ENCODE data around the gene SEPTIN14. TPM values are rescaled to one million over a fixed set of nuclear protein-coding genes. Genes with fewer than 3 reads are reported as not detected.

Gene SEPTIN14
- total and polyA plus RNA-seq, 2 of the 4 experiments (the other 2 are of a cell fraction): not detected

GRCh38 chr7:55787796-55788195, 74.8 kb downstream of the SEPTIN14 start:
- no peak for ATAC-seq (ENCODE audit: low read depth)
- Histone ChIP-seq H3K4me3 (ENCODE audit: insufficient read depth, low read depth, low read length) (no peak overlapping the region), H4K5ac (ENCODE audit: low read depth, low read length) (no peak overlapping the region), H2AK9ac (replicated peaks; ENCODE audit: low read depth, low read length, poor library complexity) (no peak overlapping the region), H2AK5ac (ENCODE audit: low read depth, low read length) (no peak overlapping the region), H4K8ac (ENCODE audit: low read depth in 2 of 2, low read length in 2 of 2) (no peak overlapping the region), H3K4me2 (ENCODE audit: low read depth, low read length) (no peak overlapping the region), H3K27me3 (ENCODE audit: control insufficient read depth, insufficient read depth, low read length) (no peaks in the 10 kb centered on the region), H2BK20ac (ENCODE audit: low read depth, low read length) (no peak overlapping the region), H3K4ac (ENCODE audit: low read depth, low read length) (no peak overlapping the region), H3K36me3 (ENCODE audit: control insufficient read depth, insufficient read depth, low read length) (no peaks in the 10 kb centered on the region), H2BK120ac (ENCODE audit: low read depth, low read length) (no peak overlapping the region), H3K9me1 (ENCODE audit: insufficient read depth, low read length) (no peaks in the 10 kb centered on the region), H4K20me1 (ENCODE audit: insufficient read depth, low read length) (no peaks in the 10 kb centered on the region), H3K27ac (ENCODE audit: insufficient read depth, low read length) (no peak overlapping the region), H2BK5ac (ENCODE audit: low read depth, low read length, poor library complexity, severe bottlenecking) (no peak overlapping the region), H3K56ac (ENCODE audit: extremely low read depth, insufficient read depth, low read length) (no peak overlapping the region), H3K23ac (ENCODE audit: low read depth, low read length) (no peak overlapping the region), H4K91ac (ENCODE audit: insufficient read depth, low read depth, low read length) (no peak overlapping the region), H3K9ac (ENCODE audit: low read depth, low read length) (no peak overlapping the region), H3K79me1 (ENCODE audit: low read depth in 1 of 2, low read length in 2 of 2) (no peaks in the 10 kb centered on the region), H3K9me3 (ENCODE audit: control insufficient read depth, insufficient read depth, low read length) (peaks cover 2% of the 10 kb centered on the region; the same call in 1 of the 2 replicates), H3K4me1 (ENCODE audit: control insufficient read depth, insufficient read depth, low read length) (no peaks in the 10 kb centered on the region), H2BK15ac (ENCODE audit: low read depth, low read length) (no peak overlapping the region), H2AFZ (replicated peaks; ENCODE audit: low read length, poor library complexity) (no peak overlapping the region), H3K18ac (ENCODE audit: low read depth, low read length) (no peak overlapping the region), H3K14ac (replicated peaks; ENCODE audit: low read depth, low read length) (no peak overlapping the region)
- no peak for DNase-seq
- TF ChIP-seq RAD21 (IDR thresholded peaks at IDR 0.05; ENCODE audit: low read length) (no peak), NFE2L2 (IDR thresholded peaks at IDR 0.05; ENCODE audit: low read depth, low read length) (no peak), FOS (IDR thresholded peaks at IDR 0.05; ENCODE audit: low read depth, low read length) (no peak), CTCF (conservative IDR thresholded peaks at IDR 0.05; ENCODE audit: low read depth, low read length) (no peak), MAZ (IDR thresholded peaks at IDR 0.05; ENCODE audit: borderline replicate concordance, low read depth, low read length) (no peak), MXI1 (IDR thresholded peaks at IDR 0.05; ENCODE audit: borderline replicate concordance, low read depth, low read length) (no peak), POLR2A (IDR thresholded peaks at IDR 0.05; ENCODE audit: low read depth, low read length) (no peak), MAFK (IDR thresholded peaks at IDR 0.05; ENCODE audit: low read depth, low read length) (no peak), BHLHE40 (IDR thresholded peaks at IDR 0.05; ENCODE audit: low read depth, low read length) (no peak), RCOR1 (IDR thresholded peaks at IDR 0.05; ENCODE audit: insufficient replicate concordance, low read length) (no peak), CHD1 (IDR thresholded peaks at IDR 0.05; ENCODE audit: low read depth, low read length) (no peak), RFX5 (IDR thresholded peaks at IDR 0.05; ENCODE audit: low read depth, low read length) (no peak), CEBPB (IDR thresholded peaks at IDR 0.05; ENCODE audit: low read depth, low read length) (no peak), SMC3 (IDR thresholded peaks at IDR 0.05; ENCODE audit: low read depth, low read length) (no peak)
- TF ChIP-seq, protein P1, sequence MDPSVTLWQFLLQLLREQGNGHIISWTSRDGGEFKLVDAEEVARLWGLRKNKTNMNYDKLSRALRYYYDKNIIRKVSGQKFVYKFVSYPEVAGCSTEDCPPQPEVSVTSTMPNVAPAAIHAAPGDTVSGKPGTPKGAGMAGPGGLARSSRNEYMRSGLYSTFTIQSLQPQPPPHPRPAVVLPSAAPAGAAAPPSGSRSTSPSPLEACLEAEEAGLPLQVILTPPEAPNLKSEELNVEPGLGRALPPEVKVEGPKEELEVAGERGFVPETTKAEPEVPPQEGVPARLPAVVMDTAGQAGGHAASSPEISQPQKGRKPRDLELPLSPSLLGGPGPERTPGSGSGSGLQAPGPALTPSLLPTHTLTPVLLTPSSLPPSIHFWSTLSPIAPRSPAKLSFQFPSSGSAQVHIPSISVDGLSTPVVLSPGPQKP (IDR thresholded peaks at IDR 0.05; ENCODE audit: borderline replicate concordance, low read depth, low read length): no peak
- TF ChIP-seq, protein P2, sequence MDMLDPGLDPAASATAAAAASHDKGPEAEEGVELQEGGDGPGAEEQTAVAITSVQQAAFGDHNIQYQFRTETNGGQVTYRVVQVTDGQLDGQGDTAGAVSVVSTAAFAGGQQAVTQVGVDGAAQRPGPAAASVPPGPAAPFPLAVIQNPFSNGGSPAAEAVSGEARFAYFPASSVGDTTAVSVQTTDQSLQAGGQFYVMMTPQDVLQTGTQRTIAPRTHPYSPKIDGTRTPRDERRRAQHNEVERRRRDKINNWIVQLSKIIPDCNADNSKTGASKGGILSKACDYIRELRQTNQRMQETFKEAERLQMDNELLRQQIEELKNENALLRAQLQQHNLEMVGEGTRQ (IDR thresholded peaks at IDR 0.05; ENCODE audit: low read depth, low read length): no peak
- no CpG with 5 or more reads among the region's 6 CpGs for WGBS, 2 experiments (ENCODE audit: extremely low coverage in 2 of 2, insufficient read length in 1 of 2)
- in situ Hi-C loops (cut with MboI; ENCODE audit: low sequenced_read_pairs) (no loop called here), dilution Hi-C loops (cut with HindIII; ENCODE audit: low sequenced_read_pairs, unreplicated experiment) (no loop called here), intact Hi-C loops (cut with micrococcal nuclease) (no loop called here)
- POLR2A ChIA-PET (ENCODE audit: unreplicated experiment): no interaction called here
- CTCF ChIA-PET: no interaction called here
- no TSS peak for BruUV-seq (replicated peaks)
